GM18499 (cell line): ENCODE results near the gene MINPP1.
"Not testable (repeated sequence)": the region's sequence is repeated elsewhere in the genome, so short reads cannot be mapped to it uniquely, and the experiment has no call there.

ENCODE experiments used
- ATAC-seq: cut with Tn5 transposase; IDR thresholded peaks from one replicate; pipeline ENCODE4 v1.9.1; 2021; ENCODE audit warnings: moderate number of reproducible peaks; ENCODE audit not compliant: insufficient read depth, unreplicated experiment

The MINPP1 gene

GRCh38 chr10:87560495-87561129 is 55.9 kb downstream of the MINPP1 start:
- ATAC-seq = no peak

GRCh38 chr10:87562750-87563149 is 58.1 kb downstream of the MINPP1 start:
- no peak for ATAC-seq

GRCh38 chr10:87565010-87565409 is 60.3 kb downstream of the MINPP1 start:
- ATAC-seq = no peak

- no peak for ATAC-seq
Observed at GRCh38 chr10:87575851-87576250, 71.2 kb downstream of the MINPP1 start.

DNA sequence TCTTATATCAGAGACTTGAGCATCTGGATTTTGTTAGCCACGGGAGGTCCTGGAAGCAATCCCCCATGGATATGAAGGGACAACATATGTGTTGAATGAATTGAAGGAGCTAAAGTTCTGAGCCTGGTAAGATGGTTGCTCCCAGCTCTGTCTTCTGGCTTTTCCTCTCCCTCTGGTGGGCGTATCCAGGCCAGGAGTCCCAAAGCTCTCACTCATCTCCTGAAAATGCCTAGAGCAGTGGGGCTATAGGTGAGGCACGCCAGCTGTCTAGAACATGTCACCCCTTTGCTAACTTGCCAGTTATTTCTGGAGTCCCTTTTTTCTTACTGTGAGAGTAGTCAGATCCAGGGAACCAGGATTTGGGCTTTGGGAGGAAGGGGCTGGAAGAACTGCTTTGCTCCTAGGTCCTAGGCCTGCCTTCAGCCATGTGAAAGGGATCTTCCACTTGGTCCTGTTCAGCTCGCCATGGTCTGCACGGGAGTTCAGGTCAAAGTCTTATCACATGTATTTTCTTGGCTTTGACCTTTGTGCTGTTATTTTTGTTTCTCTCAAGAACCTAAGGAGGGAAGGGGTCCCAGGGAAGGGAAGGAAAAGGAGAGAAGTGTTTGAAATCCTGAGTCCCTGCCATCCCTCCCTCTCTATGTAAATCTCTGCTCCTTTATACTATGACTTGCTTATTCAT is 73.6 kb downstream of the MINPP1 start:
- no peak for ATAC-seq

- ATAC-seq = no peak
Observed at GRCh38 chr10:87578842-87579401, 74.2 kb downstream of the MINPP1 start.

DNA sequence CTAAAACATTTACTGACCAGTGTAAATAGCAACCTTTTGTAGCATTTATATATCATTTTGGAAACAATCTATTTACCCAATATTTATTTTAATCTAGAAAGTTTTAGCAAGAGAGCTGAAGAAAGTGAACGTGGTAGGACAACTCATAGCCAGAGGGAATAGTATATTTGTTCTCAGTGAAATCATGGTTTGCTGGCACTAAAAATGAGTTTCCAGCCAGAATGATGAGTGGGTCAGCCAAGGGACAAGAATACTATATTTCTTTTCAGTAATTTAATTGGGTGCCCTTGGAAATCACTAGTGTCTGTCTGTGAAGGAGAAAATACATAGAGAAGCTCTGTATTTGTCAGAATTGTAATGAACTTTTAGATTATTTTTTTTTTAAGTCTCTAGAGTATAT is 74.9 kb downstream of the MINPP1 start:
- ATAC-seq = no peak

- ATAC-seq = no peak
Observed at GRCh38 chr10:87580016-87580415, 75.3 kb downstream of the MINPP1 start.

DNA sequence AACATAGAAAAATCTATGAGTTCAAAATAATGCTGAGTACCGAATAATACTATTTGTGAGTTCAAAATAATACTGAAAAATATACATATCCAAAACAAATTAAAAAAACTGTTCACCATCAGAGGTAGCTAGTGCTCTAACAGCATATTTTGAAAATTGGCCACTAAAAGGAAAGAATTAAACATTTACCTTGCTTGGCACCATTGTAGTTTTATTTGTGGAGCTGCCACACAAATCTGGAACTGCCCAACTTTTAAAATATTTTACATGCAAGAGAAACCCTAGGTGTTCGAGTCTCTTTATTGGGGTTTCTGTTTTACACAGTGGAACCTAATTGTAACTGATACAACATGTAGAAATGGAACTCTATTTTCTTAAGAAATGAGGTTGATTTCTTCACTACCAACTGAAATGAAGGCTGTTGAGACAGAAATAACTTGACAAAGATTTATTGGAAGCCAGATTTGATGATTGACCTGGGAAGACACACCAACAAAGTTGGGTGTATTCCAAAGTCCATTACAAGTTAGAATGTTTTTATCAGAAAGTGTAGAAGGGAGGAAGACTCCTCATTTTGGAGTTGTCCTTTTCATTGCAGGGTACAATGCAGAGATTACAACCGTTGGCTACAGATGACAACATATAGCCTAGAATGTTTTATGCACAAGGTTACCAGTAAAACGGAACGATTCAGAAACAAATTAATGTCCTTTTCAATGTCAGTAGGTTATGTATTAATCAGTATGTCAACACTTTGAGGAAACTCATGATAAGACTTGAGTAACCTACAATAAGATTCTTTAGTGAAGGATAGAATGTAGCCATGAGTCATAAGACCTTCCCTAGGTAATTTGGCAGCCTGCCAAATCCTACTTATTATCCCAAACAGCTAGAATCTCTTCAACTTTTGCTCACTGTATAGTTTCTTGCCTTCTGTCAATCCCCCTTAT is 81.1 kb downstream of the MINPP1 start:
- ATAC-seq = no peak

GRCh38 chr10:87589645-87590051 is 85.0 kb downstream of the MINPP1 start:
- no peak for ATAC-seq

GRCh38 chr10:87590705-87591588 is 86.3 kb downstream of the MINPP1 start:
- no peak for ATAC-seq

DNA sequence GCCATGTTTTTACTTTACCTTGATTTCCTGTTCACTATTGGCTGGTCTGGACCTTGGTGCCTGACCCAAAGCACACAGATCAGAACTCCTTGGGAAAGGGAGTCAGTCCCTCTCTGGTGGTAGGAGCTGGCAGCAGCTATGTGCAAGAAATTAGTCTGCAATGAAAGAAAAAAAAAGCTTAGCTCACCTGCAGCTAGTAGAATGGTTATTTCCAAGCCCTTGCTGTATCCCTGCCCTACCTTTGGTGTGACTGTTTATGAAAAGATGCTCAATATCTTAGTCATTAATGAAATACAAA is 86.8 kb downstream of the MINPP1 start:
- ATAC-seq = no peak

- not testable (repeated sequence) for ATAC-seq
Observed at GRCh38 chr10:87592920-87593319, 88.2 kb downstream of the MINPP1 start.

DNA sequence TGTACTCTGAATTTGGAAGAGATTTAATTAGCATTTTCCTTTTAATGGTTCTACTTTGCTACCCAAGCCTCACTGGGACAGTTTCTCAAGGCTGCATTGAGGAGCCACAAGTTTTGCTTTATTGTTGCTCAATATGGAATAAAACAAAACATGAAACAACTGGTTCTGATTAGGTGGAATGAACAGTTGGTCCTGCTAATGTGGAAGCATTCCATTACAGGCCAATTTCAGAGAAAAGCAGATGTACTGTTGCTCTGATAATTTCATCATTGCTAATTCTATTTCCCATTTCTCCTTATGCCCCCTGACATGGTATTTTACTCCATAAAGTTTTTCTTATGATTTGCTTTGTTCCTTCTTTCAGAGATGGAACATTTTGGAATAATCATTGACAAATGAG is 89.0 kb downstream of the MINPP1 start:
- ATAC-seq = no peak

- ATAC-seq = no peak
Observed at GRCh38 chr10:87594181-87594580, 89.5 kb downstream of the MINPP1 start.

- ATAC-seq = no peak
Observed at GRCh38 chr10:87594864-87595263, 90.2 kb downstream of the MINPP1 start.

- ATAC-seq = no peak
Observed at GRCh38 chr10:87596351-87596750, 91.7 kb downstream of the MINPP1 start.

GRCh38 chr10:87598700-87599099 is 94.0 kb downstream of the MINPP1 start:
- ATAC-seq = no peak

DNA sequence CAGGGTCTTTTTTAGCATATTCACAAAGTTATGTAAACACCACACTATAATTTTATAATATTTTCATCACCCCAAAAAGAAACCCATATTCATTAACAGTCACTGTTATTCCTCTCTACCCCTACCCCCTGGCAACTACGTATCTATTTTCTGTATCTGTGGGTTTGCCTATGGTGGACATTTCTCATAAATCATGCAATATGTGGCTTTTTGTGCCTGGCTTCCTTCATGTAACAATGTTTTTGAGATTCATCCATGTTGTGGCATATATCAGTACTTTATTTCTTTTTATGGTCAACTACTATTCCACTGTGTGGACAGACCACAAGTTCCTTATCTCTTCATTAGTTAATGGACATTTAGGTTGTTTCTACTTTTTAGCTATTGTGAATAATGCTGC is 95.9 kb downstream of the MINPP1 start:
- no peak for ATAC-seq
